GM18858 (cell line): Measurements from ENCODE around the gene HYAL3.
"Not testable (repeated sequence)": the region's sequence is repeated elsewhere in the genome, so short reads cannot be mapped to it uniquely, and the experiment has no call there.

Experiments
- ATAC-seq: cut with Tn5 transposase; IDR thresholded peaks from one replicate; pipeline ENCODE4 v1.9.1; 2021; ENCODE audit not compliant: unreplicated experiment

HYAL3 gene

GRCh38 chr3:50317300-50317699 is 18.1 kb upstream of the HYAL3 start:
- no peak for ATAC-seq

- no peak for ATAC-seq
These were observed 17.5 kb upstream of the HYAL3 start for GRCh38 chr3:50316657-50317242.

- no peak for ATAC-seq
These were observed 15.6 kb upstream of the HYAL3 start for GRCh38 chr3:50314816-50315215.

GRCh38 chr3:50314342-50314741 is 15.1 kb upstream of the HYAL3 start:
- ATAC-seq: no peak

GRCh38 chr3:50312041-50312440 is 12.8 kb upstream of the HYAL3 start:
- ATAC-seq: not testable (repeated sequence)

GRCh38 chr3:50304601-50305000 is 5.4 kb upstream of the HYAL3 start:
- ATAC-seq: no peak

GRCh38 chr3:50303013-50303815 is 4.0 kb upstream of the HYAL3 start, which contains the start of gene HYAL1:
TSS of gene HYAL1 (minus strand) at chr3:50303574. CDS start at chr3:50302956, 618 bp downstream.
- ATAC-seq: no peak

- ATAC-seq: no peak
These were observed 3.1 kb upstream of the HYAL3 start for GRCh38 chr3:50302095-50303012.

GRCh38 chr3:50300681-50301254 is 1.6 kb upstream of the HYAL3 start:
- ATAC-seq: no peak

GRCh38 chr3:50299929-50300680 is 900 bp upstream of the HYAL3 start:
- no peak for ATAC-seq

GRCh38 chr3:50299638-50299928 is 378 bp upstream of the HYAL3 start:
- ATAC-seq: no peak

GRCh38 chr3:50297896-50298725 is 1.1 kb downstream of the HYAL3 start:
- ATAC-seq: no peak

- ATAC-seq: no peak
These were observed 1.8 kb downstream of the HYAL3 start for GRCh38 chr3:50297384-50297775.

GRCh38 chr3:50296721-50297383 is 2.4 kb downstream of the HYAL3 start:
- no peak for ATAC-seq

GRCh38 chr3:50295553-50296431 is 3.4 kb downstream of the HYAL3 start:
- ATAC-seq: no peak

- no peak for ATAC-seq
These were observed 4.5 kb downstream of the HYAL3 start for GRCh38 chr3:50294492-50295403.

- ATAC-seq: no peak
These were observed 5.1 kb downstream of the HYAL3 start for GRCh38 chr3:50294089-50294488.
